HCT116 (cell line): ENCODE data around the gene HBG1. TPM values are rescaled to one million over a fixed set of nuclear protein-coding genes. Genes with fewer than 3 reads are reported as not detected.

Source experiments
- ATAC-seq: fragments of 200-7000 bp; cut with Tn5 transposase; 2 replicates; pipeline ENCODE4 v1.9.1; 2020; ENCODE audit warnings: mild to moderate bottlenecking, moderate library complexity
- BruUV-seq: library from RNA; stranded (reverse); fragments of 400-500 nt; replicated peaks from 2 replicates; lab custom pipeline; 2021; lab: Mats Ljungman, UMichigan
- CTCF ChIA-PET: fragments of 300-600 bp; sonication (Branson Sonifier 250); formaldehyde crosslinking; loops from one replicate; lab custom pipeline; 2021; ENCODE audit warnings: antibody characterized with exemption; lab: Charles Lee
- POLR2A ChIA-PET: fragments of 300-600, 350-600 bp; sonication (Branson Sonifier 250); formaldehyde crosslinking; loops from one replicate; lab custom pipeline; 2021; ENCODE audit warnings: antibody characterized with exemption; lab: Charles Lee
- RAD21 ChIA-PET, 2 experiments: fragments of 300-600 bp; sonication (Branson Sonifier 250); formaldehyde crosslinking; loops; one replicate each; lab custom pipeline; 2023; ENCODE audit warnings: low total read pairs in 2 of 2; ENCODE audit not compliant: uncharacterized antibody in 2 of 2, unreplicated experiment in 2 of 2, low non-redundant PET in 1 of 2; lab: Charles Lee
- DNase-seq: peaks from one replicate; pipeline ENCODE4 v3.0.0-alpha.2; 2010; ENCODE audit warnings: low read depth, low spot score
- H2AFZ ChIP-seq: fragments of 200-600 bp; shearing (Covaris generic), sonication (generic); 2 replicates; pipeline ENCODE4 v1.6.1; 2017; ENCODE audit warnings: low read depth, mixed run types, mixed read lengths, antibody characterized with exemption, low read length; ENCODE audit not compliant: poor library complexity, severe bottlenecking
- H3K27ac ChIP-seq: 2 replicates; pipeline ENCODE4 v1.5.1; 2012; ENCODE audit warnings: low read depth, low read length
- H3K27me3 ChIP-seq: fragments of 200-600 bp; sonication (generic); 2 replicates; pipeline ENCODE4 v1.6.1; 2016; ENCODE audit warnings: mixed run types, low read length, mixed read lengths; ENCODE audit not compliant: insufficient read depth
- H3K36me3 ChIP-seq, 2 experiments: fragments of 200-500 bp in 1 of 2; fragments of 200-600 bp in 1 of 2; sonication (Bioruptor generic) in 1 of 2; sonication (generic) in 1 of 2; 2 replicates each; pipeline versions ENCODE4 v1.5.1 to v1.6.1; 2014 to 2016; ENCODE audit warnings: low read length in 2 of 2, inconsistent platforms in 1 of 2, mixed read lengths in 1 of 2, mixed run types in 1 of 2; ENCODE audit not compliant: insufficient read depth in 2 of 2, control insufficient read depth in 1 of 2
- H3K4me1 ChIP-seq, 2 experiments: fragments of 200-600 bp in 1 of 2; sonication (generic) in 1 of 2; 2 replicates each; pipeline versions ENCODE4 v1.5.1 to v1.6.1; 2012 to 2017; ENCODE audit warnings: low read length in 2 of 2, inconsistent platforms in 1 of 2, mild to moderate bottlenecking in 1 of 2, mixed read lengths in 1 of 2, mixed run types in 1 of 2, moderate library complexity in 1 of 2; ENCODE audit not compliant: insufficient read depth in 2 of 2, control insufficient read depth in 1 of 2
- H3K4me2 ChIP-seq: fragments of 200-600 bp; sonication (generic); 2 replicates; pipeline ENCODE4 v1.6.1; 2017; ENCODE audit warnings: mixed run types, low read length, mixed read lengths
- H3K4me3 ChIP-seq, 2 experiments: fragments of 200-600 bp in 1 of 2; sonication (generic) in 1 of 2; replicated peaks in 1 of 2; 2 replicates each; pipeline ENCODE4 v1.5.1; 2011 to 2016; ENCODE audit warnings: low read length in 2 of 2, control low read depth in 1 of 2, low read depth in 1 of 2, mild to moderate bottlenecking in 1 of 2, mixed read lengths in 1 of 2, mixed run types in 1 of 2
- H3K79me2 ChIP-seq: fragments of 200-600 bp; sonication (generic); 2 replicates; pipeline ENCODE4 v1.6.1; 2017; ENCODE audit warnings: mild to moderate bottlenecking, mixed run types, low read length, moderate library complexity, mixed read lengths; ENCODE audit not compliant: insufficient read depth
- H3K9ac ChIP-seq: fragments of 200-600 bp; sonication (generic); 2 replicates; pipeline ENCODE4 v1.6.1; 2016; ENCODE audit warnings: low read length, mixed read lengths
- H3K9me2 ChIP-seq: fragments of 200-600 bp; sonication (generic), shearing (Covaris generic); 2 replicates; pipeline ENCODE4 v1.6.1; 2017; ENCODE audit warnings: mixed run types, mild to moderate bottlenecking, moderate library complexity; ENCODE audit not compliant: insufficient read depth
- H3K9me3 ChIP-seq, 2 experiments: fragments of 200-500 bp in 1 of 2; fragments of 200-600 bp in 1 of 2; sonication (Bioruptor generic) in 1 of 2; sonication (generic) in 1 of 2; 2 replicates each; pipeline ENCODE4 v1.6.1; 2014 to 2017; ENCODE audit warnings: low read length in 2 of 2, mixed read lengths in 2 of 2, inconsistent platforms in 1 of 2, low read depth in 1 of 2, mild to moderate bottlenecking in 1 of 2, mixed run types in 1 of 2, moderate library complexity in 1 of 2; ENCODE audit not compliant: control insufficient read depth in 1 of 2, insufficient read depth in 1 of 2
- H4K20me1 ChIP-seq: fragments of 200-600 bp; sonication (generic), shearing (Covaris generic); 2 replicates; pipeline ENCODE4 v1.6.1; 2017; ENCODE audit warnings: mixed run types, mild to moderate bottlenecking, moderate library complexity; ENCODE audit not compliant: insufficient read depth
- EGR1 ChIP-seq: IDR thresholded peaks from 2 replicates; pipeline ENCODE4 v1.6.1; 2012; ENCODE audit warnings: low read depth
- ELF1 ChIP-seq: IDR thresholded peaks from 2 replicates; pipeline ENCODE4 v1.6.1; 2012; ENCODE audit warnings: low read depth, borderline replicate concordance
- EZH2 ChIP-seq: fragments of 200-600 bp; sonication (generic); IDR thresholded peaks from 2 replicates; pipeline ENCODE4 v1.6.1; 2017; ENCODE audit warnings: antibody characterized with exemption, mixed run types
- EZH2phosphoT487 ChIP-seq: fragments of 200-600 bp; IDR thresholded peaks from 2 replicates; pipeline ENCODE4 v1.6.1; 2018; ENCODE audit warnings: antibody characterized with exemption, borderline replicate concordance
- RAD21 ChIP-seq: IDR thresholded peaks from 2 replicates; pipeline ENCODE4 v1.6.1; 2012; ENCODE audit warnings: low read depth, mild to moderate bottlenecking
- SRF ChIP-seq: IDR thresholded peaks from 2 replicates; pipeline ENCODE4 v1.6.1; 2012; ENCODE audit warnings: low read depth
- TCF7L2 ChIP-seq: IDR thresholded peaks from 2 replicates; pipeline ENCODE4 v1.7.0; 2011; ENCODE audit warnings: borderline replicate concordance, inconsistent platforms; ENCODE audit not compliant: insufficient read depth, insufficient read length; ENCODE audit errors: extremely low read depth
- ZBTB33 ChIP-seq: IDR thresholded peaks from 2 replicates; pipeline ENCODE4 v1.6.1; 2011; ENCODE audit warnings: mild to moderate bottlenecking, low read length, moderate library complexity; ENCODE audit not compliant: insufficient replicate concordance; ENCODE audit errors: extremely low read depth
- ZNF274 ChIP-seq: fragments of 200-500 bp; sonication (Bioruptor generic); IDR thresholded peaks from 2 replicates; pipeline ENCODE4 v1.6.1; 2014; ENCODE audit warnings: mild to moderate bottlenecking, low read depth, low read length, inconsistent platforms
- intact Hi-C: fragments of 100-400 bp; cut with micrococcal nuclease; formaldehyde crosslinking; loops from 2 replicates; pipeline ENCODE4 v1.10.0; 2022
- total RNA-seq: library from RNA; stranded (reverse); gene quantifications from one replicate; pipeline ENCODE4 v1.2.1, GENCODE V29; 2021; ENCODE audit not compliant: unreplicated experiment

Gene HBG1
- total RNA-seq, 1 experiment from 2014 or later, result 3.6 TPM

GRCh38 chr11:5232176-5232575, 17.5 kb downstream of the HBG1 start:
- intact Hi-C loops, result no loop called here
- POLR2A ChIA-PET, result no interaction called here
- H3K27me3 ChIP-seq, result peaks cover 23% of the 10 kb centered on the region
- no peaks in the 10 kb centered on the region for H3K9me2 ChIP-seq
- no peak overlapping the region for H3K4me3 ChIP-seq
- no peak overlapping the region for H3K4me2 ChIP-seq
- no peaks in the 10 kb centered on the region for H3K79me2 ChIP-seq
- TF ChIP-seq SRF (no peak), TCF7L2 (no peak), RAD21 (no peak), ZBTB33 (no peak), ZNF274 (no peak)
- no peaks in the 10 kb centered on the region for H3K36me3 ChIP-seq
- ATAC-seq, result no peak
- BruUV-seq, result no TSS peak
- RAD21 ChIA-PET, result no interaction called here
- H4K20me1 ChIP-seq, result no peaks in the 10 kb centered on the region
- no peaks in the 10 kb centered on the region for H3K4me1 ChIP-seq
- H3K27ac ChIP-seq, result no peak overlapping the region
- CTCF ChIA-PET, result no interaction called here
- H3K9ac ChIP-seq, result no peak overlapping the region
- H3K9me3 ChIP-seq, result no peaks in the 10 kb centered on the region
- DNase-seq, result no peak
- H2AFZ ChIP-seq, result no peak overlapping the region

GRCh38 chr11:5231111-5231510, 18.5 kb downstream of the HBG1 start:
- TF ChIP-seq EZH2, result no peak
- TF ChIP-seq EGR1, result no peak
- no peak for TF ChIP-seq ZBTB33
- TF ChIP-seq ZNF274, result no peak
- no peak for TF ChIP-seq ELF1
- no peak for TF ChIP-seq EZH2phosphoT487
- Histone ChIP-seq H3K36me3 (no peaks in the 10 kb centered on the region), H3K4me3 (no peak overlapping the region), H3K9ac (no peak overlapping the region), H2AFZ (no peak overlapping the region), H3K27ac (no peak overlapping the region), H3K4me1 (no peaks in the 10 kb centered on the region), H3K9me3 (no peaks in the 10 kb centered on the region), H3K79me2 (no peaks in the 10 kb centered on the region), H4K20me1 (no peaks in the 10 kb centered on the region), H3K9me2 (no peaks in the 10 kb centered on the region), H3K27me3 (peaks cover 20% of the 10 kb centered on the region), H3K4me2 (no peak overlapping the region)
- ChIA-PET CTCF (no interaction called here), RAD21 (no interaction called here), POLR2A (no interaction called here)
- BruUV-seq, result no TSS peak
- intact Hi-C loops, result no loop called here
- ATAC-seq (no peak), DNase-seq (no peak)
